Nucleus accumbens (tissue), 56 donors: ENCODE data around the gene MED20.

Experiments used
- DNase-seq, 56 donors: peaks; one replicate each; lab custom pipeline; 2025; lab: John Stamatoyannopoulos, UW

MED20 gene

DNA sequence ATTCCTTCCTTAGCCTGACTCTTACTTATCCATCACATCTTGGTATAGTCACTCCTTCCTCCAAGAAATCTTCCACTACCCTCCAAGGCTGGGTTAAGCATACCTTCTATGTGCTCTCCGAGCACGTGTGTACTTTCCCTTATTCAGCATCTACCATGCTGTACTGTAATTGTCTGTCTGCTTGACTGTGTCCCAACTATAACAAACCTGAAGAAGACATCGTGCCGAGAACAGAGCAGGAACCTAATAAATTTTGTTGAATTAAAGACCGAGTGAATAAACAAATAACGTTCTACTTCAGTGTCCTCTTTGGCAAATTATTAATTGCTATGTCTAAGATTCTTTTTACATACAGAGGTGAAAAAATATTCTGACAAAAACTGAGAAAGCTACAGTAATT lies 61.6 kb downstream of the MED20 start:
- no peak for DNase-seq

DNA sequence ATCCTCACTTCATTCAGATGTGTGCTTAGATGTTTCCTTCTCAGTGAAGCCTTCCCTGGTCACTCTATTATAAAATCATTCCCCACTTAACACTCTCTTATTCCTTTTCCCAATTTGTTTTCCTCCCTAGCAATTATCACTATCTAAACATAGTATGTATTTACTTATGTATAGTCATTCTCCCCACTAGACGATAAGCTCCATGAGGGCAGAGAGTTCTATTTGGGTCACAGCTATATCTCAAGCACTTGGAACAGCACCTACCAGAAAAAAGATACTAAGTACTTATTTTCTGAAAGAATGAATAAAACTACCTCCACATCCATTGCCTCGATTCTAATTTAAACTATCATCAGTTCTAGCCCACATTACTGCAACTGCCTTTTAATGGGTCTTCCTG lies 62.2 kb downstream of the MED20 start:
- DNase-seq = no peak
